OCI-LY7 (cell line): ENCODE results near the gene TUBB3. TPM values are rescaled to one million over a fixed set of nuclear protein-coding genes. Genes with fewer than 3 reads are reported as not detected.

ENCODE experiments used
- BruUV-seq: library from RNA; stranded (reverse); fragments of 400-500 nt; replicated peaks from 2 replicates; lab custom pipeline; 2021; lab: Mats Ljungman, UMichigan
- CTCF ChIA-PET: fragments of 300-600 bp; sonication (Branson Sonifier 250); formaldehyde crosslinking; loops from one replicate; lab custom pipeline; 2022; ENCODE audit warnings: antibody characterized with exemption; ENCODE audit not compliant: unreplicated experiment; lab: Charles Lee
- POLR2A ChIA-PET: fragments of 300-600 bp; sonication (Branson Sonifier 250); formaldehyde crosslinking; loops from one replicate; lab custom pipeline; 2022; ENCODE audit warnings: antibody characterized with exemption; lab: Charles Lee
- DNase-seq: peaks from one replicate; pipeline ENCODE4 v3.0.0-alpha.2; 2015; ENCODE audit warnings: low spot score
- H2AFZ ChIP-seq: fragments of 200-600 bp; sonication (generic), shearing (Covaris generic); 2 replicates; pipeline ENCODE4 v1.6.1; 2014; ENCODE audit warnings: mild to moderate bottlenecking, antibody characterized with exemption, low read length, moderate library complexity
- H3K27ac ChIP-seq: fragments of 200-600 bp; sonication (generic); 2 replicates; pipeline ENCODE4 v1.5.1; 2014; ENCODE audit warnings: mixed run types, low read depth, mild to moderate bottlenecking, moderate library complexity, low read length, inconsistent platforms; ENCODE audit not compliant: poor library complexity, severe bottlenecking
- H3K36me3 ChIP-seq: fragments of 200-600 bp; sonication (generic); 2 replicates; pipeline ENCODE4 v1.6.1; 2014; ENCODE audit warnings: mild to moderate bottlenecking, antibody characterized with exemption, low read length, moderate library complexity, mixed read lengths; ENCODE audit not compliant: insufficient read depth
- H3K4me1 ChIP-seq: fragments of 200-600 bp; sonication (generic); 2 replicates; pipeline ENCODE4 v1.5.1; 2014; ENCODE audit warnings: mild to moderate bottlenecking, low read length; ENCODE audit not compliant: insufficient read depth, poor library complexity, severe bottlenecking
- H3K4me2 ChIP-seq: fragments of 200-600 bp; sonication (generic); 2 replicates; pipeline ENCODE4 v1.6.1; 2014; ENCODE audit warnings: mild to moderate bottlenecking, low read length
- H3K4me3 ChIP-seq: fragments of 200-600 bp; sonication (generic); 2 replicates; pipeline ENCODE4 v1.5.1; 2014; ENCODE audit warnings: mild to moderate bottlenecking, low read depth, low read length; ENCODE audit not compliant: poor library complexity, severe bottlenecking
- H3K79me2 ChIP-seq: fragments of 200-600 bp; sonication (generic); 2 replicates; pipeline ENCODE4 v1.6.1; 2016; ENCODE audit warnings: low read depth, mild to moderate bottlenecking, low read length, moderate library complexity, mixed read lengths; ENCODE audit not compliant: insufficient read depth
- H3K9me2 ChIP-seq: fragments of 200-600 bp; sonication (generic); 2 replicates; pipeline ENCODE4 v1.6.1; 2016; ENCODE audit warnings: mild to moderate bottlenecking, low read length, mixed read lengths; ENCODE audit not compliant: insufficient read depth
- H3K9me3 ChIP-seq: fragments of 200-600 bp; sonication (generic); 2 replicates; pipeline ENCODE4 v1.6.1; 2014; ENCODE audit warnings: mild to moderate bottlenecking, mixed run types, low read length, mixed read lengths
- H4K20me1 ChIP-seq: fragments of 200-600 bp; sonication (generic); 2 replicates; pipeline ENCODE4 v1.6.1; 2014; ENCODE audit warnings: mild to moderate bottlenecking, antibody characterized with exemption, low read length, moderate library complexity, mixed read lengths; ENCODE audit not compliant: insufficient read depth
- EZH2phosphoT487 ChIP-seq: fragments of 200-600 bp; sonication (generic); IDR thresholded peaks from 2 replicates; pipeline ENCODE4 v1.6.1; 2018; ENCODE audit warnings: low read depth, borderline replicate concordance, mild to moderate bottlenecking, mixed run types, antibody characterized with exemption, low read length, moderate library complexity, mixed read lengths
- intact Hi-C: fragments of 100-400 bp; cut with micrococcal nuclease; formaldehyde crosslinking; loops from one replicate; pipeline ENCODE4 v1.10.0; 2022; ENCODE audit not compliant: unreplicated experiment
- total RNA-seq, 2 experiments: library from RNA; depleted of rRNA in 1 of 2; stranded (reverse); fragments of >200 nt in 1 of 2; shearing (Covaris generic) in 1 of 2; gene quantifications; 2 replicates each; pipeline ENCODE4 v1.2.3, GENCODE V29; 2014 to 2022
- TF ChIP-seq, protein P1 (sequence below): fragments of 200-600 bp; sonication (generic); conservative IDR thresholded peaks from 2 replicates; pipeline ENCODE4 v1.5.1; 2014; ENCODE audit warnings: mild to moderate bottlenecking, antibody characterized with exemption, low read length, moderate library complexity, mixed read lengths

Gene TUBB3
- total RNA-seq, 2 experiments from 2014 or later = 63.7 to 192 TPM

DNA sequence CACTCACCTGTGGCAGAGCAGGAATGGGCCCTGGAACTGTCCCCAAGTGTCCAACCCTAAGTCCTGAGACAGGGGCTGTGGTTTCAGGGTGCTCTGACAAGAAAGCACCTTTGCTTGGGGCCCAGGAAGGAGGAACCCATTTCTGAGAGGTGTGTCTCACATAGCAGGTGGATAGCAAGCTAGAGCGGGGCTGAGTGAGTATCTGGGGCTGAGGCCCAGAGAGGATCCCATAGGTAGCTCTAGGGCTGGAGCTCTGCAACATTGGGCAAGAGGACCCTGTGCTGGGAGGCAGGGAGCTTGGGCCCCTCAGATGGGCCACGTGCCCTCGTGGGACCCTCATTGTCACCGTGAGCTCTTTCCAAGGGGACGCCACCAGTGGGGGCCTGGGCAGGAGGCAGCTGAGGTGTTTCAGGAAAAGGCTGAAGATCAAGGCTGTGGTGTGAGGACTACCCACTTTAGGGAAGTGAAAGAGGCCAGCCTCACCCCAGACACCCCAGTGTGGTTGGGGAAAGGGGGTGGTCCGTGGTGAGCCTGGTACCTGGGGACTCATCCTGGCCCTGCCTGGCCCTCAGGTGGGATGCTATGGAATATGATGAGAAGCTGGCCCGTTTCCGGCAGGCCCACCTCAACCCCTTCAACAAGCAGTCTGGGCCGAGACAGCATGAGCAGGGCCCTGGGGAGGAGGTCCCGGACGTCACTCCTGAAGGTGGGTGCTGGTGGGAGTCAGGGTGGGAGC, 30.7 kb downstream of the TUBB3 start:
- BruUV-seq = no TSS peak
- 0 out of 2 replicates have a peak, but pooled peaks cover 3% of the 10 kb centered on the region for H4K20me1 ChIP-seq
- ChIA-PET POLR2A (interaction anchor here (0.9 to 1.4 kb wide), 6 partner anchors 14 to 80 kb away, joined by 3 to 5 read pairs (median 3); partner anchors contain the start of genes TCF25 and TUBB3), CTCF (interaction anchor here (0.5 to 1.6 kb wide), 4 partner anchors 9 to 19 kb away, joined by 3 to 7 read pairs (median 5); no protein-coding TSS in a partner anchor)
- H3K79me2 ChIP-seq = peaks cover 84% of the 10 kb centered on the region
- TF ChIP-seq EZH2phosphoT487 = no peak
- TF ChIP-seq, protein P1, sequence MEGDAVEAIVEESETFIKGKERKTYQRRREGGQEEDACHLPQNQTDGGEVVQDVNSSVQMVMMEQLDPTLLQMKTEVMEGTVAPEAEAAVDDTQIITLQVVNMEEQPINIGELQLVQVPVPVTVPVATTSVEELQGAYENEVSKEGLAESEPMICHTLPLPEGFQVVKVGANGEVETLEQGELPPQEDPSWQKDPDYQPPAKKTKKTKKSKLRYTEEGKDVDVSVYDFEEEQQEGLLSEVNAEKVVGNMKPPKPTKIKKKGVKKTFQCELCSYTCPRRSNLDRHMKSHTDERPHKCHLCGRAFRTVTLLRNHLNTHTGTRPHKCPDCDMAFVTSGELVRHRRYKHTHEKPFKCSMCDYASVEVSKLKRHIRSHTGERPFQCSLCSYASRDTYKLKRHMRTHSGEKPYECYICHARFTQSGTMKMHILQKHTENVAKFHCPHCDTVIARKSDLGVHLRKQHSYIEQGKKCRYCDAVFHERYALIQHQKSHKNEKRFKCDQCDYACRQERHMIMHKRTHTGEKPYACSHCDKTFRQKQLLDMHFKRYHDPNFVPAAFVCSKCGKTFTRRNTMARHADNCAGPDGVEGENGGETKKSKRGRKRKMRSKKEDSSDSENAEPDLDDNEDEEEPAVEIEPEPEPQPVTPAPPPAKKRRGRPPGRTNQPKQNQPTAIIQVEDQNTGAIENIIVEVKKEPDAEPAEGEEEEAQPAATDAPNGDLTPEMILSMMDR = no peak
- intact Hi-C loops = no loop called here
- H3K4me2 ChIP-seq = peak overlapping the region; percentile 86
- DNase-seq = peak; percentile 75
- peak overlapping the region; percentile 65 for H3K4me3 ChIP-seq
- H3K4me1 ChIP-seq = peaks cover 91% of the 10 kb centered on the region
- no peak overlapping the region for H2AFZ ChIP-seq
- peaks cover 83% of the 10 kb centered on the region for H3K36me3 ChIP-seq
- H3K9me3 ChIP-seq = no peaks in the 10 kb centered on the region
- peak overlapping the region; percentile 97 for H3K27ac ChIP-seq
- no peaks in the 10 kb centered on the region for H3K9me2 ChIP-seq

DNA sequence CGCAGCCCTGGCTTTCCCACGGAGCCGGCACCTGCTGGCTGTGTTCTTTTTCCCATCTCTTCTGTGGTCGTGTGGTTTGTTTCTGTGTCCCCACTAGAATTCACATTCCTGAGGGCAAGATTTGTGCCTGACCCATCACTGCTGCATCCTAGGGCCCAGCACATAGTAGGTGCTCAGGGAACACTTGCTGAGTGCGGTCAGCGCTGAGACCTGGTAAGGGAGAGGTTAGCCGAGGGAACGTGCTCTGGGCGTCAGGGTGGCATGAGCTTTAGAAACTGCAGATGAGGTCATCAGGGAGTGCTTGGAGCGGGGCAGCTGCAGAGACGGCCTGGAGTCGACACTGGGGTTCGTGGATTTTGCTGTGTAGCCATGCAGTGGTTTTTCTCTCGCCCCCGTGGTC, 31.3 kb downstream of the TUBB3 start:
- intact Hi-C loops = no loop called here
- peak overlapping the region; percentile 97 for H3K27ac ChIP-seq
- H3K36me3 ChIP-seq = peaks cover 86% of the 10 kb centered on the region

More for the DNA sequence above, 31.3 kb downstream of the TUBB3 start:
- peaks cover 91% of the 10 kb centered on the region for H3K4me1 ChIP-seq
- H3K4me2 ChIP-seq = peak overlapping the region; percentile 86
- peaks cover 84% of the 10 kb centered on the region for H3K79me2 ChIP-seq
- H3K9me2 ChIP-seq = no peaks in the 10 kb centered on the region
- 0 out of 2 replicates have a peak, but pooled peaks cover 8% of the 10 kb centered on the region for H4K20me1 ChIP-seq
- no peaks in the 10 kb centered on the region for H3K9me3 ChIP-seq
- no TSS peak for BruUV-seq
- peak overlapping the region; percentile 65 for H3K4me3 ChIP-seq
- H2AFZ ChIP-seq = no peak overlapping the region
- ChIA-PET POLR2A (interaction anchor here (0.9 to 1.4 kb wide), 3 partner anchors 17 to 81 kb away, joined by 3 read pairs; partner anchors contain the start of genes TCF25 and TUBB3), CTCF (interaction anchor here (0.5 to 1.6 kb wide), 4 partner anchors 9 to 19 kb away, joined by 3 to 7 read pairs (median 5); no protein-coding TSS in a partner anchor)
- TF ChIP-seq, protein P1 = no peak
- TF ChIP-seq EZH2phosphoT487 = no peak
- DNase-seq = no peak
